Heart left ventricle (tissue), 16 donors: ENCODE data around the gene PPP1R1A. TPM values are rescaled to one million over a fixed set of nuclear protein-coding genes. Genes with fewer than 3 reads are reported as not detected.

Experiments
- ATAC-seq, 4 donors: fragments of 200-7000 bp; cut with Tn5 transposase; one replicate each; pipeline ENCODE4 v1.9.1; 2020 to 2022; ENCODE audit warnings: moderate library complexity in 4 of 4, mild to moderate bottlenecking in 3 of 4, moderate number of reproducible peaks in 1 of 4
- DNase-seq, 5 donors: peaks; one replicate each; pipeline ENCODE4 v3.0.0-alpha.2; 2020
- H3K27ac ChIP-seq, 12 donors: fragments of 200-600 bp; sonication (generic) in 4 of 12; one replicate each; pipeline versions ENCODE4 v1.5.0 to v1.8.0; 2016 to 2022; ENCODE audit warnings: mild to moderate bottlenecking in 2 of 12
- H3K27me3 ChIP-seq, 9 donors: fragments of 200-600 bp; sonication (generic) in 2 of 9; one replicate each; pipeline versions ENCODE4 v1.5.1 to v1.8.0; 2016 to 2022; ENCODE audit warnings: mild to moderate bottlenecking in 3 of 9
- H3K36me3 ChIP-seq, 9 donors: fragments of 200-600 bp; sonication (generic) in 2 of 9; one replicate each; pipeline versions ENCODE4 v1.5.0 to v1.8.0; 2018 to 2022; ENCODE audit warnings: mild to moderate bottlenecking in 2 of 9
- H3K4me1 ChIP-seq, 12 donors: fragments of 200-600 bp; sonication (generic) in 4 of 12; one replicate each; pipeline versions ENCODE4 v1.5.0 to v1.8.0; 2016 to 2022; ENCODE audit warnings: mild to moderate bottlenecking in 3 of 12
- H3K4me3 ChIP-seq, 12 donors: fragments of 200-600 bp; sonication (generic) in 4 of 12; one replicate each; pipeline versions ENCODE4 v1.5.0 to v1.8.0; 2017 to 2022; ENCODE audit warnings: mild to moderate bottlenecking in 9 of 12, moderate library complexity in 4 of 12
- H3K9me3 ChIP-seq, 12 donors: fragments of 200-600 bp; sonication (generic) in 4 of 12; one replicate each; pipeline versions ENCODE4 v1.5.0 to v1.8.0; 2016 to 2022; ENCODE audit warnings: mild to moderate bottlenecking in 1 of 12
- POLR2A ChIP-seq, 2 donors: fragments of 450-650 bp; IDR thresholded peaks; one replicate each; pipeline ENCODE4 v1.6.1; 2017; ENCODE audit warnings: antibody characterized with exemption in 2 of 2, mild to moderate bottlenecking in 2 of 2, moderate library complexity in 2 of 2
- WGBS, 4 donors: extraction: QIAGEN DNeasy Blood & Tissue Kit in 2 of 4; methylation state at CpG; one replicate each; pipeline versions ENCODE4 v1.1.5 to v1.1.7; 2013 to 2018; 5-methylcytosine and 5-hydroxymethylcytosine counted together
- intact Hi-C, 10 donors: fragments of 100-400 bp; cut with DNase I; formaldehyde crosslinking; loops; one replicate each; pipeline versions ENCODE4 v1.11.1 to v1.14.2; 2022
- polyA plus RNA-seq, 2 donors: library from polyadenylated mRNA; stranded (reverse); fragments of 200-250 nt; gene quantifications; one replicate each; pipeline ENCODE4 v1.2.3, GENCODE V29; 2013
- total RNA-seq, 9 donors: library from RNA; depleted of rRNA in 2 of 9; stranded (reverse); fragments of >200 nt in 2 of 9; fragmentation: NEBNext Ultra II Directional in 3 of 9; extraction: Animal tissue kit (Norgen Biotek cat#: 25700) in 3 of 9; gene quantifications; one replicate each; pipeline versions ENCODE4 v1.1.0 to v1.2.4, GENCODE V29; 2016 to 2023
- TF ChIP-seq, protein P1 (sequence below), 12 donors: fragments of 200-600 bp; sonication (generic) in 4 of 12; IDR thresholded peaks; one replicate each; pipeline versions ENCODE4 v1.5.0 to v1.8.0; 2018 to 2022; ENCODE audit warnings: antibody characterized with exemption in 12 of 12, mild to moderate bottlenecking in 5 of 12
- donor health status: ischemic (EF 13 %, LVEDD 7.1; RV severe dilation, severe dysfunction).
- donor health status: healthy with polysubstance abuse.
- donor health status: DM: no; HTN: yes; CAD: no.
- donor health status: DM: no; HTN: no; CAD: no.
- donor health status: ischemic (EF 25% LVEDD 6.9; RV normal size, moderate dysfunction).
- donor health status: ischemic (EF 25% LVEDD 5.7; RV mildly dilated, moderate dysfunction).
- donor health status: healthy.
- donor health status: DM: yes; HTN: yes; CAD: no.
- donor health status: ischemic (EF 35%, LVEDD 5.7; RV mildly dilated, moderate dysfunction).
- donor health status: nonischemic (EF 11% LVEDD 7.7; RV severe dilation, severe dysfunction).
- donor health status: DM: yes; HTN: yes; CAD: no.
- donor health status: PGD.
- donor health status: ischemic (EF 29% LVEDD 5.4; RV normal size, mild dysfunction).
- donor health status: nonischemic (EF 23%, LVEDD 6.1; RV moderate dilation, normal function).

Gene PPP1R1A
- total and polyA plus RNA-seq, 11 donors, result 25.5 to 181 (median 60.9) TPM

DNA sequence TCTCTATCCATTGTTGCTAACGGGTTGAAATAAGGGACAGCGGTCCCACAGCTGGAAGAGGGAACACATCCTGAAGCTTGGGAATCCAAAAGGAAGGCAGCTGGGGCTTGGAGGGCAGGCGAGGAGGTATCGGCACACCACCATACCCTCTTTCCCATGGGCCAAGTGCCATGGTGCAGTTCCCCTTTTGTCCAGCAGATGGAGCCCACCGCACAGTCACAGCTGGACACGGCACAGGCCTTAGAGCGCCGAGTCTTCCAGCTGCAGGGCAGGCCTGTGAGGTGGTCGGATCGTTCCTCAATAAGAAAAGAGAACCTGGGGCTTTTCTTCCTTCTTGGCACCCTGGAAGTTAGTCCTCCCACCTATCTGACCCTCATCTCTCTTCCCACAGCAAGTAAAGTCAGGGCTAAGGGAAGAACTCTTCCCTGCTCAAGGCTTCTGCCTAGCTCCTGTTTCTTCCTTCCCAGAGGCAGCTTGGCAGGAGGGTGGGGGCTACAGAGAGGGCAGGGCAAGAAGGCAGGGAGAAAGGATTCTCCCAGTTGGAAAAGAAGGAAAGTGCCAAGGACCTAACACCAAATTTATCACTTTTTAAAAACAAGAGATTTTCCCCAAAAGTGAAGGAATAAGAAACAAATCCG lies 8.6 kb downstream of the PPP1R1A start:
- Histone ChIP-seq H3K4me3 (no peak overlapping the region), H3K36me3 (peaks cover 0 to 11% (median 0%) of the 10 kb centered on the region in 9 donors), H3K9me3 (no peaks in the 10 kb centered on the region), H3K27me3 (peaks cover 0 to 8% (median 0%) of the 10 kb centered on the region in 9 donors), H3K27ac (peak overlapping the region in 1 of 12 donors; percentile 20), H3K4me1 (peaks cover 0 to 9% (median 0%) of the 10 kb centered on the region in 12 donors)
- intact Hi-C loops, result loop anchor here in 2 of 10 donors (2.0 to 5.0 kb wide), 3 partner anchors 23 to 377 kb away; no protein-coding TSS in a partner anchor
- WGBS, 4 donors, result 8 to 12% (median 11%) methylated on average over 11 of the region's 11 CpGs
- DNase-seq, result peak; percentile 78 to 90 (median 81)
- peak; percentile 90 to 95 (median 92) for ATAC-seq
- no peak for TF ChIP-seq POLR2A (IDR thresholded peaks at IDR 0.05)
- TF ChIP-seq, protein P1, sequence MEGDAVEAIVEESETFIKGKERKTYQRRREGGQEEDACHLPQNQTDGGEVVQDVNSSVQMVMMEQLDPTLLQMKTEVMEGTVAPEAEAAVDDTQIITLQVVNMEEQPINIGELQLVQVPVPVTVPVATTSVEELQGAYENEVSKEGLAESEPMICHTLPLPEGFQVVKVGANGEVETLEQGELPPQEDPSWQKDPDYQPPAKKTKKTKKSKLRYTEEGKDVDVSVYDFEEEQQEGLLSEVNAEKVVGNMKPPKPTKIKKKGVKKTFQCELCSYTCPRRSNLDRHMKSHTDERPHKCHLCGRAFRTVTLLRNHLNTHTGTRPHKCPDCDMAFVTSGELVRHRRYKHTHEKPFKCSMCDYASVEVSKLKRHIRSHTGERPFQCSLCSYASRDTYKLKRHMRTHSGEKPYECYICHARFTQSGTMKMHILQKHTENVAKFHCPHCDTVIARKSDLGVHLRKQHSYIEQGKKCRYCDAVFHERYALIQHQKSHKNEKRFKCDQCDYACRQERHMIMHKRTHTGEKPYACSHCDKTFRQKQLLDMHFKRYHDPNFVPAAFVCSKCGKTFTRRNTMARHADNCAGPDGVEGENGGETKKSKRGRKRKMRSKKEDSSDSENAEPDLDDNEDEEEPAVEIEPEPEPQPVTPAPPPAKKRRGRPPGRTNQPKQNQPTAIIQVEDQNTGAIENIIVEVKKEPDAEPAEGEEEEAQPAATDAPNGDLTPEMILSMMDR (IDR thresholded peaks at IDR 0.05), result peak; percentile 98 to 100 (median 99)

DNA sequence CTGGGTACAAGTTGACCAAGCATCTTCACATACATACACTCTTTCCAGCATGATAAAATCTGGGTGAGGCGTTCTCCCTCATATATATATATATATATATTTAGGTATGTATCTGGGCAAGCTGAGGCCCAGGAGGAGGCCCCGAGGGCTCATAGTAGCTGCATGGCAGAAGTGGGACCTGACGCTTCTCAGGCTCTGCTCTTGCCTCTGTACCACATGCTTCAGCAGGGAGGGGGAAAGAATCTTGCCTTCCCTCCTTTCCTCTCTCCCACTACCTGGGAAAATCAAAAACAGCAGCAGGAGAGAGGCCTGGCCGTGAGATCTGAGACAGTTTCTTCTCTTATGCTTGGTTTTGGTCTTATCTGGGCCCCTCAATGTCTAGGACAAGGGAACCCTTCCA lies 9.2 kb downstream of the PPP1R1A start:
- H3K36me3 ChIP-seq, result peaks cover 0 to 11% (median 0%) of the 10 kb centered on the region in 9 donors
- no peak overlapping the region for H3K4me3 ChIP-seq
- ATAC-seq (no peak), DNase-seq (no peak)
- H3K9me3 ChIP-seq, result no peaks in the 10 kb centered on the region
- peaks cover 0 to 9% (median 0%) of the 10 kb centered on the region in 12 donors for H3K4me1 ChIP-seq
- H3K27ac ChIP-seq, result no peak overlapping the region
- intact Hi-C loops, result loop anchor here in 1 of 10 donors (5.0 kb wide), 1 partner anchor 52 kb away; no protein-coding TSS in a partner anchor
- 43 to 60% (median 51%) methylated on average over 4 of the region's 4 CpGs for WGBS, 4 donors
- TF ChIP-seq, protein P1 (IDR thresholded peaks at IDR 0.05), result no peak
- no peak for TF ChIP-seq POLR2A (IDR thresholded peaks at IDR 0.05)
- H3K27me3 ChIP-seq, result peaks cover 0 to 11% (median 0%) of the 10 kb centered on the region in 9 donors

DNA sequence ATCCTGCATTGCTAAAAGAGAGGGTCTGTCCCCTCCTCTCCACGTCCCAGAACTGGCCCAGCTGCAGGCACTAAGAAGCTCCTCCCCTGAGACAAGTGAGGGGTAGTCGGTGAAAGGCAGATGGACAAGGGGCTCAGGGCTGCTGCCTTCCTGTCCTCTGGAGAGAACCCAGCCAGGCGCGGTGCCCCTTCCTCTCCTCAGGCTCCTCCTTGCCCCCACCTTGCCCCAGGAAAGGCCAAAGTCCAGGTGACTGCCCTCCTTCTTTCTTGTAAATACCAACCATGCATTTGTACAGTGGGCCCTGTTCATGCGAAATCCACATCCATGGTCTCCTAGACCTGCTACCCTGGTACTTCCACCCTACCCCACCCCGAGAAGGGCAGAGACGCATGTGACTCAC lies 9.7 kb downstream of the PPP1R1A start:
- ATAC-seq, result no peak
- Histone ChIP-seq H3K27me3 (peaks cover 0 to 11% (median 0%) of the 10 kb centered on the region in 9 donors), H3K9me3 (no peaks in the 10 kb centered on the region), H3K36me3 (peaks cover 0 to 11% (median 0%) of the 10 kb centered on the region in 9 donors), H3K4me3 (no peak overlapping the region), H3K27ac (no peak overlapping the region), H3K4me1 (peaks cover 0 to 9% (median 0%) of the 10 kb centered on the region in 12 donors)
- WGBS, 4 donors, result 79 to 87% (median 82%) methylated on average over 6 to 7 of the region's 7 CpGs
- no peak for TF ChIP-seq POLR2A (IDR thresholded peaks at IDR 0.05)
- TF ChIP-seq, protein P1 (IDR thresholded peaks at IDR 0.05), result no peak
- intact Hi-C loops, result loop anchor here in 1 of 10 donors (5.0 kb wide), 1 partner anchor 51 kb away; no protein-coding TSS in a partner anchor
- DNase-seq, result no peak

DNA sequence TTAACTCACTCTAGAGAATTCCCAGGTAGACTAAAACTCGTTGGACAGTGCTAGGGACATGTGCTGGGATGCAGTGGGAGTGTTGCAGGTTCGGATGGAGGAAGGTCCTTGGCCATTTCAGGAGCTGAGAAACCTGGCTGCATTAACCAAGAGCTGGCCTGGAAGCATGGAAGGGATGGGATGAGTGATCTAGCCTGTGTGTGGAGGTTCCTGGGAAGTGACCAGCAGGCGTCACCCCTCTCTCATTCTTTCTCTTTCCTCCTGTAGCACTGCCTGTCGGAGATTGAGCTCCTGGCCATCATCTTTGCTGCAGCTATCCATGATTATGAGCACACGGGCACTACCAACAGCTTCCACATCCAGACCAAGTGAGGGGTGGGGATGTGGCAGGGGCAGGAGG lies 15.6 kb downstream of the PPP1R1A start:
- Histone ChIP-seq H3K4me3 (no peak overlapping the region), H3K4me1 (no peaks in the 10 kb centered on the region), H3K27ac (no peak overlapping the region), H3K9me3 (no peaks in the 10 kb centered on the region), H3K36me3 (peaks cover 0 to 19% (median 0%) of the 10 kb centered on the region in 9 donors), H3K27me3 (peaks cover 0 to 30% (median 0%) of the 10 kb centered on the region in 9 donors)
- no peak for DNase-seq
- intact Hi-C loops, result no loop called here
- ATAC-seq, result no peak
- 42 to 49% (median 44%) methylated on average over 5 of the region's 5 CpGs for WGBS, 4 donors
- TF ChIP-seq, protein P1 (IDR thresholded peaks at IDR 0.05), result no peak
- no peak for TF ChIP-seq POLR2A (IDR thresholded peaks at IDR 0.05)
